ENCODE results near the gene FUCA2. TPM values are rescaled to one million over a fixed set of nuclear protein-coding genes. Genes with fewer than 3 reads are reported as not detected.

Gene FUCA2
- total RNA-seq, 1 experiment from 2014 or later = 72.1 TPM

DNA sequence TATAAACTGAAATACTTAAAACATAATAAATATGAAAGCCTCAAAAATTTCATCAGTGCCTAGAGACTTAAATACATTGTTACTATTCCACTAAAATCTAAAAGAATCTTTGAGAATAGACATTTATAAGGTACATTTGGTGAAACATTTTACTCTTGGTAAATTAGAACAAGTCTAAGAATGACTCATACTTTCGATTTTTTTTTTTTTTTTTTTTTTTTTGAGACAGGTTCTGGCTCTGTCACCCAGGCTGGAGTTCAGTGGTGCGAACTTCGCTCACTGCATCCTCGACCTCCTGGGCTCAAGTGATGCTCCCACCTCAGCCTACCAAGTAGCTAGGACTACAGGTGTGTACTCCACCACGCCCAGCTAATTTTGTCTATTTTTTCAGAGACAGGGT is 6.4 kb downstream of the FUCA2 start:
- Histone ChIP-seq H3K23me2 (ENCODE audit: insufficient read length, low read depth, low read length, poor library complexity, severe bottlenecking) (no peaks in the 10 kb centered on the region), H2AK5ac (ENCODE audit: insufficient read length, low read length) (no peak overlapping the region), H3T11ph (ENCODE audit: low read length) (no peak overlapping the region), H3K14ac (ENCODE audit: insufficient read depth, low read length) (no peak overlapping the region), H4K20me1 (ENCODE audit: control insufficient read depth, insufficient read depth, insufficient read length) (no peaks in the 10 kb centered on the region), H3K79me1 (ENCODE audit: insufficient read depth, low read depth, low read length, poor library complexity, severe bottlenecking) (no peaks in the 10 kb centered on the region), H2BK5ac (ENCODE audit: insufficient read length, low read length) (no peak overlapping the region), H2BK20ac (ENCODE audit: low read depth, low read length, poor library complexity, severe bottlenecking) (no peak overlapping the region), H3K9me3 (ENCODE audit: control insufficient read depth, low read depth, low read length) (no peaks in the 10 kb centered on the region), H2BK120ac (ENCODE audit: low read depth, low read length, poor library complexity, severe bottlenecking) (no peak overlapping the region), H3K56ac (ENCODE audit: insufficient read length, low read depth, low read length) (no peak overlapping the region), H3K27ac (ENCODE audit: insufficient read length, low read depth, low read length) (no peak overlapping the region), H3K4me1 (ENCODE audit: insufficient read depth, low read length) (no peaks in the 10 kb centered on the region), H4K5ac (ENCODE audit: insufficient read length, low read depth, low read length) (no peak overlapping the region), H3K79me2 (ENCODE audit: insufficient read depth, low read length) (no peaks in the 10 kb centered on the region), H4K8ac (replicated peaks; ENCODE audit: insufficient read length, low read depth, low read length) (no peak overlapping the region), H3K4me2 (ENCODE audit: insufficient read depth, insufficient read length, low read length) (no peak overlapping the region), H2AFZ (ENCODE audit: low read length) (no peak overlapping the region), H3K4ac (ENCODE audit: low read depth, low read length) (no peak overlapping the region), H3K23ac (ENCODE audit: insufficient read length, low read depth, low read length) (no peak overlapping the region), H3K9ac (ENCODE audit: extremely low read depth, insufficient read length, low read length) (no peak overlapping the region), H3K18ac (ENCODE audit: insufficient read length, low read depth, low read length) (no peak overlapping the region), H2BK15ac (ENCODE audit: low read depth, low read length) (no peak overlapping the region), H4K91ac (ENCODE audit: insufficient read length, low read depth, low read length) (no peak overlapping the region), H3K27me3 (ENCODE audit: insufficient read depth, low read length) (no peaks in the 10 kb centered on the region), H2BK12ac (ENCODE audit: insufficient read length, low read depth, low read length) (no peak overlapping the region)
- Mint-ChIP-seq H3K27me3 (ENCODE audit: low read depth) (no peaks in the 10 kb centered on the region), H3K4me1 (0 out of 4 replicates have a peak, but pooled peaks cover 0 to 2% of the 10 kb centered on the region in 2 experiments), H3K4me3 (no peak overlapping the region), H3K9me3 (no peaks in the 10 kb centered on the region), H3K36me3 (ENCODE audit: insufficient read depth in 1 of 3, low read depth in 3 of 3) (peaks cover 14 to 62% (median 39%) of the 10 kb centered on the region in 3 experiments; a peak in 6 of 7 replicates), H3K27ac (no peak overlapping the region)
- WGBS (ENCODE audit: extremely low coverage, insufficient read length, low lambda C conversion rate) = no CpG with 5 or more reads among the region's 5 CpGs
- TF ChIP-seq, protein P1, sequence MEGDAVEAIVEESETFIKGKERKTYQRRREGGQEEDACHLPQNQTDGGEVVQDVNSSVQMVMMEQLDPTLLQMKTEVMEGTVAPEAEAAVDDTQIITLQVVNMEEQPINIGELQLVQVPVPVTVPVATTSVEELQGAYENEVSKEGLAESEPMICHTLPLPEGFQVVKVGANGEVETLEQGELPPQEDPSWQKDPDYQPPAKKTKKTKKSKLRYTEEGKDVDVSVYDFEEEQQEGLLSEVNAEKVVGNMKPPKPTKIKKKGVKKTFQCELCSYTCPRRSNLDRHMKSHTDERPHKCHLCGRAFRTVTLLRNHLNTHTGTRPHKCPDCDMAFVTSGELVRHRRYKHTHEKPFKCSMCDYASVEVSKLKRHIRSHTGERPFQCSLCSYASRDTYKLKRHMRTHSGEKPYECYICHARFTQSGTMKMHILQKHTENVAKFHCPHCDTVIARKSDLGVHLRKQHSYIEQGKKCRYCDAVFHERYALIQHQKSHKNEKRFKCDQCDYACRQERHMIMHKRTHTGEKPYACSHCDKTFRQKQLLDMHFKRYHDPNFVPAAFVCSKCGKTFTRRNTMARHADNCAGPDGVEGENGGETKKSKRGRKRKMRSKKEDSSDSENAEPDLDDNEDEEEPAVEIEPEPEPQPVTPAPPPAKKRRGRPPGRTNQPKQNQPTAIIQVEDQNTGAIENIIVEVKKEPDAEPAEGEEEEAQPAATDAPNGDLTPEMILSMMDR (conservative IDR thresholded peaks at IDR 0.05) = no peak
- no peak for DNase-seq
